ENCODE data around the gene PTGIS. TPM values are rescaled to one million over a fixed set of nuclear protein-coding genes. Genes with fewer than 3 reads are reported as not detected.
A peak's percentile ranks its signal among the peaks of the same experiment; 100 is the strongest.

The PTGIS gene
- polyA plus RNA-seq, 1 donor (not counting 4 experiments of a cell fraction or from before 2014, with no cell fraction given): not detected

DNA sequence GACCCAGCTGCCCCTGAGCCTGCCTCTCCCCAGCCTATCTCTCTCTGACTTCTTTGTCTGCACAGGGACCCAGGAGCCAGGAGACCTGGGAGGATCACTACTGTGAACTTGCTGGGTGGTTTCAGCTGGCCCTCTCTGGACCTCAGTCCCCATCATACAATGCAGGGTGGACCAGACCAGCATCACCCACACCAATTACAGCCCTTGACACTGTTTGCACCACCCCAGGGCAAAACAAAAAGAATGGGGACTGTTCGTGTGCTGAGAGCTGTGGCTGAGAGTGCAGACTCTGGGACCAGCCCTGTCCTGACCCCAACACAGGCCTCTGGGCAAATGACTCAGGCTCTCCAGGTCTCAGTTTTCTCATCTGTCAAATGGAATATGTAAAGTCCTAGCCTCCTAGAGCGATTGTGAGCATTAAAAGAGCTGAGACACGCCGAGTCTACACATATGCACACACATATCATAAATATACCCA is 25.4 kb downstream of the PTGIS start:
- H3K27ac ChIP-seq (ENCODE audit: control insufficient read depth, insufficient read depth, low read length): no peak overlapping the region
- DNase-seq (ENCODE audit: low read depth, low spot score) (no peak), FAIRE-seq (no peak)
- no peaks in the 10 kb centered on the region for H3K36me3 ChIP-seq (ENCODE audit: control insufficient read depth in 2 of 2, extremely low read depth in 1 of 2, insufficient read depth in 2 of 2, low read length in 2 of 2)
- dilution Hi-C loops (cut with MboI; ENCODE audit: extremely low pct_ligation_motif_present, low sequenced_read_pairs): no loop called here
- peaks cover 5% of the 10 kb centered on the region for H3K27me3 ChIP-seq (ENCODE audit: control insufficient read depth, extremely low read depth, insufficient read depth, low read length)
- H3K9me3 ChIP-seq (ENCODE audit: control insufficient read depth, low read depth, low read length): no peaks in the 10 kb centered on the region
- no peak overlapping the region for H2AFZ ChIP-seq (ENCODE audit: control insufficient read depth, low read length)
- H3K4me3 ChIP-seq (ENCODE audit: control insufficient read depth in 2 of 3, extremely low read depth in 1 of 3, insufficient read depth in 2 of 3, low read depth in 1 of 3, low read length in 3 of 3): no peak overlapping the region
- H3K4me2 ChIP-seq (ENCODE audit: control insufficient read depth, extremely low read depth, insufficient read depth, low read depth, low read length): no peak overlapping the region
- no peaks in the 10 kb centered on the region for H3K9me1 ChIP-seq (ENCODE audit: control insufficient read depth, extremely low read depth, insufficient read depth, low read length)
- H4K20me1 ChIP-seq (ENCODE audit: control insufficient read depth, extremely low read depth, insufficient read depth, low read length): no peaks in the 10 kb centered on the region
- no peak overlapping the region for H3K9ac ChIP-seq (ENCODE audit: control insufficient read depth, extremely low read depth, insufficient read depth, low read length)
- H3K79me2 ChIP-seq (ENCODE audit: control insufficient read depth, insufficient read depth, low read length): no peaks in the 10 kb centered on the region
- no peaks in the 10 kb centered on the region for H3K4me1 ChIP-seq (ENCODE audit: control insufficient read depth, extremely low read depth, insufficient read depth, low read length)
- TF ChIP-seq, protein P1, sequence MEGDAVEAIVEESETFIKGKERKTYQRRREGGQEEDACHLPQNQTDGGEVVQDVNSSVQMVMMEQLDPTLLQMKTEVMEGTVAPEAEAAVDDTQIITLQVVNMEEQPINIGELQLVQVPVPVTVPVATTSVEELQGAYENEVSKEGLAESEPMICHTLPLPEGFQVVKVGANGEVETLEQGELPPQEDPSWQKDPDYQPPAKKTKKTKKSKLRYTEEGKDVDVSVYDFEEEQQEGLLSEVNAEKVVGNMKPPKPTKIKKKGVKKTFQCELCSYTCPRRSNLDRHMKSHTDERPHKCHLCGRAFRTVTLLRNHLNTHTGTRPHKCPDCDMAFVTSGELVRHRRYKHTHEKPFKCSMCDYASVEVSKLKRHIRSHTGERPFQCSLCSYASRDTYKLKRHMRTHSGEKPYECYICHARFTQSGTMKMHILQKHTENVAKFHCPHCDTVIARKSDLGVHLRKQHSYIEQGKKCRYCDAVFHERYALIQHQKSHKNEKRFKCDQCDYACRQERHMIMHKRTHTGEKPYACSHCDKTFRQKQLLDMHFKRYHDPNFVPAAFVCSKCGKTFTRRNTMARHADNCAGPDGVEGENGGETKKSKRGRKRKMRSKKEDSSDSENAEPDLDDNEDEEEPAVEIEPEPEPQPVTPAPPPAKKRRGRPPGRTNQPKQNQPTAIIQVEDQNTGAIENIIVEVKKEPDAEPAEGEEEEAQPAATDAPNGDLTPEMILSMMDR (optimal IDR thresholded peaks at IDR 0.05 in 1 of 3, IDR thresholded peaks at IDR 0.05 in 1 of 3, conservative IDR thresholded peaks at IDR 0.05 in 1 of 3; ENCODE audit: extremely low read depth in 1 of 3, insufficient read depth in 2 of 3, low read length in 3 of 3): no peak
- TF ChIP-seq EZH2 (IDR thresholded peaks at IDR 0.05; ENCODE audit: low read length): no peak

DNA sequence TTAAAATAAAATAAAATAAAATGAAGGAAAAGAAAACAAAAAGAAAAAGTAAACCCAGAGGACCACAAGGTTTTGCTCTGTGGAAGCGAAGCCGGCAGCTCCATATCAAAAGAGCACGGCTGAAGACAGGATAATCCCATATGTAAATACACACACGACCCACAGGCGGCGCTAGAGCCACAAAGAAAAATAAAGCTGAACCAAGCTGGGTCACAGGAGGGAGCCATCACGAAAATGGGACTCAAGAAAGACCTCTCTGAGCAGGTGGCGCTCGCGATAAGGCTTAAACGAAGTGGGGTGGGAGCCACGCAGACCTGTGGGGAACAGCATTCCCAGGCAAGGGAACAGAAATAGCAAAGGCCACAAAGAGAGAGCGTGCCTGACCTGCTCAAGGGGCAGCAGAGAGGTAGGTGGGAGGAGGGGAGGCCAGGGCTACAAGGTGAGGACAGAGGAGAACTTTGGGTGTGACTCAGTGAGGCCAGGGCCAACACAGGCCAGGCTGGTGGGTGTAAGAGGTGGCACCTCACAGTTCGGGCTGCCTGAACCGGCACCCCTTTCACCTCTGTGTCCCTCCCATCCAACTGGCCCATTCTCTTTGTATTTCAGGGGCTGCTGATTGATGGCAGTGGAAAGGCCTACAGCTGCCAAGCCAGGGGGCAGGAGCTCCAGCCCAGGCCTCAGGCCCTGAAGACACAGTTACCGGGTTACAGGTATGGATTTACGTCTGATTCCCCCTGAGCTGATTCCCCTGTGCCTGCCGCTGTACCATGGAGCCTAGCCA is 26.0 kb downstream of the PTGIS start:
- H3K9ac ChIP-seq (ENCODE audit: control insufficient read depth, extremely low read depth, insufficient read depth, low read length): no peak overlapping the region
- no peaks in the 10 kb centered on the region for H3K4me1 ChIP-seq (ENCODE audit: control insufficient read depth, extremely low read depth, insufficient read depth, low read length)
- H3K4me2 ChIP-seq (ENCODE audit: control insufficient read depth, extremely low read depth, insufficient read depth, low read depth, low read length): no peak overlapping the region
- DNase-seq (ENCODE audit: low read depth, low spot score): peak; percentile 5
- H2AFZ ChIP-seq (ENCODE audit: control insufficient read depth, low read length): no peak overlapping the region
- dilution Hi-C loops (cut with MboI; ENCODE audit: extremely low pct_ligation_motif_present, low sequenced_read_pairs): no loop called here
- H3K36me3 ChIP-seq (ENCODE audit: control insufficient read depth in 2 of 2, extremely low read depth in 1 of 2, insufficient read depth in 2 of 2, low read length in 2 of 2): no peaks in the 10 kb centered on the region
- H3K9me3 ChIP-seq (ENCODE audit: control insufficient read depth, low read depth, low read length): no peaks in the 10 kb centered on the region
- H3K4me3 ChIP-seq (ENCODE audit: control insufficient read depth in 2 of 3, extremely low read depth in 1 of 3, insufficient read depth in 2 of 3, low read depth in 1 of 3, low read length in 3 of 3): no peak overlapping the region
- TF ChIP-seq EZH2 (IDR thresholded peaks at IDR 0.05; ENCODE audit: low read length): no peak
- TF ChIP-seq, protein P1 (optimal IDR thresholded peaks at IDR 0.05 in 1 of 3, IDR thresholded peaks at IDR 0.05 in 1 of 3, conservative IDR thresholded peaks at IDR 0.05 in 1 of 3; ENCODE audit: extremely low read depth in 1 of 3, insufficient read depth in 2 of 3, low read length in 3 of 3): peak; percentile 75 to 88 (median 83)
- H3K9me1 ChIP-seq (ENCODE audit: control insufficient read depth, extremely low read depth, insufficient read depth, low read length): no peaks in the 10 kb centered on the region
- FAIRE-seq: no peak
- H3K79me2 ChIP-seq (ENCODE audit: control insufficient read depth, insufficient read depth, low read length): no peaks in the 10 kb centered on the region
- H3K27me3 ChIP-seq (ENCODE audit: control insufficient read depth, extremely low read depth, insufficient read depth, low read length): peaks cover 5% of the 10 kb centered on the region
- H4K20me1 ChIP-seq (ENCODE audit: control insufficient read depth, extremely low read depth, insufficient read depth, low read length): no peaks in the 10 kb centered on the region
- no peak overlapping the region for H3K27ac ChIP-seq (ENCODE audit: control insufficient read depth, insufficient read depth, low read length)

Data from keratinocyte (primary cell).